ENCODE results near the gene CACNB4. TPM values are rescaled to one million over a fixed set of nuclear protein-coding genes. Genes with fewer than 3 reads are reported as not detected.
A peak's percentile ranks its signal among the peaks of the same experiment; 100 is the strongest.

Gene CACNB4
- total and polyA plus RNA-seq, 12 donors: 0.09 to 0.95 (median 0.38) TPM

DNA sequence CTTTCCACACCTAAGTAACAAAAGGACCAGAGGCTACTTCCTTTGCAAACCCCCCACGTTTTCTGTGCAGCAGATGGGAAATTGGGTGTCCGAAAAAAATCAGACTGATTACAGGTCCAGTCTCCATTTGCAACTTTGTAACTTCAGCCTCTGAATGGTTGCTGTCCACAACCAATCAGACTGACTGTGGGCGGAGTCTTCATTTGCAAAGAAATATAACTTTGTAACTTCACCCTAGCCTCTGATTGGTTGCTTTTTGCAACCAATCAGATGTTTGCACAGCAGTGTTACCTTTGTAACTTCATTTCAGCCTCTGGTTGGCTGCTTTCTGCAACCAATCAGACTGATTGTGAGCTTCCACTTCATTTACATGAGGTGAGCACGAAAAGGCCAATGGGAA is 27.8 kb upstream of the CACNB4 start:
- Histone ChIP-seq H3K36me3 (peaks cover 0 to 88% (median 10%) of the 10 kb centered on the region in 9 donors), H3K4me3 (no peak overlapping the region), H3K27me3 (no peaks in the 10 kb centered on the region), H3K9me3 (no peaks in the 10 kb centered on the region), H3K4me1 (peaks cover 0 to 4% (median 0%) of the 10 kb centered on the region in 9 donors), H3K27ac (no peak overlapping the region)
- no peak for ATAC-seq
- intact Hi-C loops (cut with DNase I): no loop called here
- no peak for DNase-seq
- TF ChIP-seq, protein P1, sequence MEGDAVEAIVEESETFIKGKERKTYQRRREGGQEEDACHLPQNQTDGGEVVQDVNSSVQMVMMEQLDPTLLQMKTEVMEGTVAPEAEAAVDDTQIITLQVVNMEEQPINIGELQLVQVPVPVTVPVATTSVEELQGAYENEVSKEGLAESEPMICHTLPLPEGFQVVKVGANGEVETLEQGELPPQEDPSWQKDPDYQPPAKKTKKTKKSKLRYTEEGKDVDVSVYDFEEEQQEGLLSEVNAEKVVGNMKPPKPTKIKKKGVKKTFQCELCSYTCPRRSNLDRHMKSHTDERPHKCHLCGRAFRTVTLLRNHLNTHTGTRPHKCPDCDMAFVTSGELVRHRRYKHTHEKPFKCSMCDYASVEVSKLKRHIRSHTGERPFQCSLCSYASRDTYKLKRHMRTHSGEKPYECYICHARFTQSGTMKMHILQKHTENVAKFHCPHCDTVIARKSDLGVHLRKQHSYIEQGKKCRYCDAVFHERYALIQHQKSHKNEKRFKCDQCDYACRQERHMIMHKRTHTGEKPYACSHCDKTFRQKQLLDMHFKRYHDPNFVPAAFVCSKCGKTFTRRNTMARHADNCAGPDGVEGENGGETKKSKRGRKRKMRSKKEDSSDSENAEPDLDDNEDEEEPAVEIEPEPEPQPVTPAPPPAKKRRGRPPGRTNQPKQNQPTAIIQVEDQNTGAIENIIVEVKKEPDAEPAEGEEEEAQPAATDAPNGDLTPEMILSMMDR (IDR thresholded peaks at IDR 0.05): no peak
- 74 to 81% methylated on average over 4 of the region's 4 CpGs for WGBS, 2 donors

DNA sequence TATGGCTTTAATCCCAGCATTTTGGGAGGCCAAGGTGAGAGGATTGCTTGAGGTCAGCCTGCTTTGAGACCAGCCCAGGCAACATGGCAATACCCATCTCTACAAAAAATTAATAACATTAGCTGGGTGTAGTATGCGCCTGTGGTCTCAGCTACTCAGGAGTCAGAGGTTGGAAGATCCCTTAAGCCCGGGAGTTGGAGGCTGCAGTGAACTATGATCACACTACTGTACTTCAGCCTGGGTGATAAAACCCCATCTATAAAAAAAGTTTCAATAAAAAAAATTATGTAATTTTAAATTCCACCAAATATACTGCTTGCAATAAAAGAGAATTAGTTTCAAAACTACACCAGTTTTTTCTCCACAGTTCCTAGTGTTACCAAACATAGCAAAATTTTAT is 23.3 kb upstream of the CACNB4 start:
- Histone ChIP-seq H3K4me3 (no peak overlapping the region), H3K27ac (no peak overlapping the region), H3K27me3 (no peaks in the 10 kb centered on the region), H3K4me1 (peaks cover 0 to 4% (median 0%) of the 10 kb centered on the region in 9 donors), H3K9me3 (no peaks in the 10 kb centered on the region), H3K36me3 (peaks cover 0 to 85% (median 10%) of the 10 kb centered on the region in 9 donors)
- intact Hi-C loops (cut with DNase I): no loop called here
- TF ChIP-seq, protein P1 (IDR thresholded peaks at IDR 0.05): no peak
- WGBS, 2 donors: 94 to 98% methylated on average over 2 of the region's 2 CpGs
- ATAC-seq (no peak), DNase-seq (no peak)

DNA sequence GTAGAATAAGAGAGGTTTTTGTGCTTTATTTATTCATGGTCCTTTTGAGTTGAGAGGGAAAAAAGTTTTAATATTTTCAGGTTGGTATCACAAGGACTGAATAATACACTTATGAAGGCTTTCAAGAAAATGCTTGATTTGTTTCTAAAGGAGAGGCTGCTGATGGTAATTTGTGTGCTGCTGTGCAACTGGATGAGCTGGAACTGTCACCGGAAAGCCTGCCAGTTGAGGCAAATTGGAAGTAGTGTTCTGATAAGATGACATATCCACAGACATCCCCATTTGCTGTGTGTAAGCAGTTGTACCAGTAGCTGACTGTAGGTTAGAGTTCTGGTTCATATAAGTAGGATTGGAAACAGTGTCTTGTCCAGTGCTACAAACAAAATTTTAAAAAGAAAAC is 21.6 kb upstream of the CACNB4 start:
- Histone ChIP-seq H3K4me1 (no peaks in the 10 kb centered on the region), H3K27ac (no peak overlapping the region), H3K36me3 (peaks cover 0 to 73% (median 10%) of the 10 kb centered on the region in 9 donors), H3K27me3 (no peaks in the 10 kb centered on the region), H3K4me3 (no peak overlapping the region), H3K9me3 (no peaks in the 10 kb centered on the region)
- intact Hi-C loops (cut with DNase I): no loop called here
- TF ChIP-seq, protein P1 (IDR thresholded peaks at IDR 0.05): no peak
- 84 to 91% methylated on average over 1 of the region's 1 CpG for WGBS, 2 donors
- ATAC-seq (no peak), DNase-seq (no peak)

DNA sequence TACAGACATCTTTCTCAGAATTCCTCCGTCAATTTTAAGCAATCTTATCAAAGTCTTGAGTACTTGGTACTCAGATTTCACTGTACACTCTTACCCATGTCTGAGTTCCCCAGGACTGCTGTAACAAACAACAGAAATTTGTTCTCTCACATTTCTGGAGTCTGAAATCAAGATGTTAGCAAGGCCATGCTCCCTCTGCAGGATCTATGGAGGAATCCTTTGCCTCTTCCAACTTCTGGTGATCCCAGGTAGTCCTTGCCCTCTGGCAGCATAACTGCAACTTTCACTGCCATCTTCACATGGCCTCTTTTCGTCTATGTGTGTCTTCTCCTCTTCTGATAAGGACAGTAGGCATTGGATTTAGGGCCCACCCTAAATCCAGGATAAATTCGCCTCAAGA is 17.1 kb upstream of the CACNB4 start:
- intact Hi-C loops (cut with DNase I): loop anchor here in 1 of 10 donors (5.0 kb wide), 1 partner anchor 79 kb away; no protein-coding TSS in a partner anchor
- DNase-seq: no peak
- Histone ChIP-seq H3K9me3 (no peaks in the 10 kb centered on the region), H3K4me1 (no peaks in the 10 kb centered on the region), H3K27me3 (no peaks in the 10 kb centered on the region), H3K4me3 (no peak overlapping the region), H3K27ac (no peak overlapping the region), H3K36me3 (peaks cover 0 to 30% (median 0%) of the 10 kb centered on the region in 9 donors)
- WGBS, 2 donors: 81 to 87% methylated on average over 3 of the region's 3 CpGs
- ATAC-seq: no peak
- TF ChIP-seq, protein P1 (IDR thresholded peaks at IDR 0.05): peak in 4 of 9 donors; percentile 6 to 28 (median 10)

Data from heart right ventricle (tissue), 16 donors.